ENCODE data around the gene TTYH2. TPM values are rescaled to one million over a fixed set of nuclear protein-coding genes. Genes with fewer than 3 reads are reported as not detected.

TTYH2 gene
- total and polyA plus RNA-seq, 2 experiments from 2014 or later = 1.4 to 3.9 TPM

DNA sequence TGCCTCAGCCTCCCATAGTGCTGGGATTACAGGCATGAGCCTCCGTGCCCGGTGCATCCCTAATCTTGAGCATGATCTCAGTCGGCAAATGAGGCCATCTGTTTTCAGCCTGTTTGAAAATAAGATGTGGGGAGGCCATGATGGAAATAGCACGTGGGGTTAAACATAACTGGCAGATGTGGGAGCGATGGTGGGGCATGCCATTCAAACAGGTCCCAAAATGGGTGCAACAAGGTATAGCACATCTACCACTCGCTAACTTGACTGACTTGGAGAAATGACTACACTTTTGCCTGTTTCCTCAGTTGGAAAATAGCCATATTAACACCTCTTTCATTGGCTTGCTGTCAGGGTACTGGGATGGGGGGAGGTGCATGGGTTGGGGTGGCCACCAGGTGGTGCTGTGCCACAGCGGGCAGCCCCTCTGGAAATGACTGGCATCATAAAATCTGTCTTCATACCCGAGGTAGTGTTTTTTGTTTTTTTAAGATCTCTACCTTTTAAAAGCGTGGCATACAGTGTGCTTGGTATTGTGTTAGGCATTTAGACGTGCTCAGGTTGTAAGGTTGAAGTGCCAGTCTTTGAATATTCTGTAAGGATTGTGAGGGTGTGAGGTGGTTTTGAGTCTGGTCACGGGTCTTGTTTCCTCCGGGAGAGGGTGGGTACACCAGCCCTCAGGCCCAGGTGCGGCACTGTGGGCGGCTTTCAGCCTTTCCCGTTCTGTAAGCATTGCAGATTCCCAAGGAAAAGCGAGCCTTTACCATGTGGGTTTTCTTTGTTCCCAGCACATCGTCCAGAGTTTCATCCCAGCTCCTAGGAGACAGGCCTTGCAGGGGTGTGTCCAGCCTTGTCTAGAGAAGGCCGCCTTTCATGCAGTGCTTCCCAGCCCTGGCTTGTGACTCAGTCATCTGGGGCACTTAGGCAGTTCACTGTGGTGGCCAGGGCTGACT lies 2.9 kb upstream of the TTYH2 start:
- no peak overlapping the region for H2AFZ ChIP-seq
- peak; percentile 46 for TF ChIP-seq POLR2AphosphoS5 (IDR thresholded peaks at IDR 0.05; ENCODE audit: low read depth)
- TF ChIP-seq, protein P1, sequence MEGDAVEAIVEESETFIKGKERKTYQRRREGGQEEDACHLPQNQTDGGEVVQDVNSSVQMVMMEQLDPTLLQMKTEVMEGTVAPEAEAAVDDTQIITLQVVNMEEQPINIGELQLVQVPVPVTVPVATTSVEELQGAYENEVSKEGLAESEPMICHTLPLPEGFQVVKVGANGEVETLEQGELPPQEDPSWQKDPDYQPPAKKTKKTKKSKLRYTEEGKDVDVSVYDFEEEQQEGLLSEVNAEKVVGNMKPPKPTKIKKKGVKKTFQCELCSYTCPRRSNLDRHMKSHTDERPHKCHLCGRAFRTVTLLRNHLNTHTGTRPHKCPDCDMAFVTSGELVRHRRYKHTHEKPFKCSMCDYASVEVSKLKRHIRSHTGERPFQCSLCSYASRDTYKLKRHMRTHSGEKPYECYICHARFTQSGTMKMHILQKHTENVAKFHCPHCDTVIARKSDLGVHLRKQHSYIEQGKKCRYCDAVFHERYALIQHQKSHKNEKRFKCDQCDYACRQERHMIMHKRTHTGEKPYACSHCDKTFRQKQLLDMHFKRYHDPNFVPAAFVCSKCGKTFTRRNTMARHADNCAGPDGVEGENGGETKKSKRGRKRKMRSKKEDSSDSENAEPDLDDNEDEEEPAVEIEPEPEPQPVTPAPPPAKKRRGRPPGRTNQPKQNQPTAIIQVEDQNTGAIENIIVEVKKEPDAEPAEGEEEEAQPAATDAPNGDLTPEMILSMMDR (conservative IDR thresholded peaks at IDR 0.05; ENCODE audit: low read depth in 2 of 2) = peak; percentile 91 to 98
- no peak; the same call in 1 of the 2 replicates for TF ChIP-seq ZNF331 (CRISPR knock-in tag; IDR thresholded peaks at IDR 0.05; ENCODE audit: low read depth)
- ATAC-seq (peak; percentile 15), DNase-seq (ENCODE audit: low spot score) (peak; percentile 70)
- H3K4me1 Mint-ChIP-seq = peaks cover 58% of the 10 kb centered on the region
- peaks cover 53% of the 10 kb centered on the region for H3F3A ChIP-seq (replicated peaks; ENCODE audit: low read depth)
- H4K20me1 ChIP-seq (replicated peaks; ENCODE audit: insufficient read depth) = peaks cover 39% of the 10 kb centered on the region
- peak overlapping the region; percentile 96 for H3K27ac ChIP-seq (ENCODE audit: low read depth)
- H3K9me2 ChIP-seq (ENCODE audit: insufficient read depth) = no peaks in the 10 kb centered on the region
- H3K4me1 ChIP-seq (ENCODE audit: insufficient read depth) = peaks cover 33% of the 10 kb centered on the region
- peaks cover 54% of the 10 kb centered on the region for H3K27me3 Mint-ChIP-seq (ENCODE audit: insufficient read depth, low read depth, poor library complexity)
- no peaks in the 10 kb centered on the region; the same call in 2 of the 3 replicates for H3K9me3 Mint-ChIP-seq
- H3K4me3 Mint-ChIP-seq = peak overlapping the region; percentile 53
- peak overlapping the region; percentile 96 for H3K27ac Mint-ChIP-seq
- peaks cover 26% of the 10 kb centered on the region for H3K27me3 ChIP-seq (ENCODE audit: insufficient read depth)
- peaks cover 42% of the 10 kb centered on the region for H3K36me3 ChIP-seq (ENCODE audit: insufficient read depth)
- H3K36me3 Mint-ChIP-seq (ENCODE audit: low read depth) = peaks cover 53% of the 10 kb centered on the region
- peaks cover 37% of the 10 kb centered on the region for H3K79me2 ChIP-seq (replicated peaks; ENCODE audit: insufficient read depth)
- peak overlapping the region; percentile 76 for H3K4me3 ChIP-seq
- peak overlapping the region; percentile 96 for H3K4me2 ChIP-seq

DNA sequence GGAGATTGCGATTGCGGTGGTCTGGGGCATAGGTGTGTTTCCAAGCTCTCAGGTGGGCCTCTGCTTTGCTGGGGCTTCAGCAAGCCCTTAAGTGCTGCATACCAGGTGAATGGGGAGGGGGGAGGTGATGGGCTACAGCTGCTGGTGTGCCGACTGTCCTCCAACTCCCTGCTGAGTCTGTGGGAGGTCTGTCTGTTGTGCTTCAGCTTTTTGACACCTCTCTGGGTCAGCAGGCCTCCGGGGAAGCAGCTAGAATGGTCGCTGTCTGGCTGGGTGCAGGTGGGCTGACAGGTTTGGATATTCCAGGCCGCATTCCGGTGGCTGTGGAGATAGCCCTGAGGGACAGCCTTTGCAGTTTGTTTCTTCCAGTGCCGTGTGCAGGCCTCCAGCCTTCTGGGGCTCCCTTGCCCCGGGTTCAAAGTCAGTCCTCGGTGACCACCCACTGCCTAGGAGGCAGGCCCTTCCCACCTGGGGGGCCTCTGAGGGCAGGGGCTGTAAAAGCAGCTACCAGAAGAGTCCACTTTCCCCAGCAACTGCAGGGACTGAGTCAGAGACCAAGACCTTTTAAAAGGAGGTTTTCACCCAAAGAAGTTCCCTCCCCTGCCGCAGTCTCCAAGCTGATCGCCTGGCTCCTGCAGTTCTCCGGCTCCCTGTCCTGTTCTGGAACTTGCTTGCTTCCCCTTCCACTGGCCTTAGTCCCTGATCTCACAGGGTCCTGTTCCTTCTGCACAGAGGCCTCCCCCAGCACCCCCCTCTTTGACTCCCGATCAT lies 2.0 kb upstream of the TTYH2 start:
- DNase-seq (ENCODE audit: low spot score) = peak; percentile 76
- Histone ChIP-seq H3K27me3 (ENCODE audit: insufficient read depth) (peaks cover 26% of the 10 kb centered on the region), H2AFZ (no peak overlapping the region), H3K36me3 (ENCODE audit: insufficient read depth) (peaks cover 33% of the 10 kb centered on the region), H3K27ac (ENCODE audit: low read depth) (peak overlapping the region; percentile 96), H3K9me2 (ENCODE audit: insufficient read depth) (no peaks in the 10 kb centered on the region), H3K4me2 (peak overlapping the region; percentile 96), H3F3A (replicated peaks; ENCODE audit: low read depth) (peaks cover 46% of the 10 kb centered on the region), H3K4me1 (ENCODE audit: insufficient read depth) (peaks cover 25% of the 10 kb centered on the region), H3K79me2 (replicated peaks; ENCODE audit: insufficient read depth) (peaks cover 28% of the 10 kb centered on the region), H3K4me3 (peak overlapping the region; percentile 76), H4K20me1 (replicated peaks; ENCODE audit: insufficient read depth) (peaks cover 31% of the 10 kb centered on the region)
- ATAC-seq = peak; percentile 17
- H3K36me3 Mint-ChIP-seq (ENCODE audit: low read depth) = peaks cover 44% of the 10 kb centered on the region
- peaks cover 55% of the 10 kb centered on the region for H3K4me1 Mint-ChIP-seq
- H3K4me3 Mint-ChIP-seq = peak overlapping the region; percentile 79
- H3K27ac Mint-ChIP-seq = peak overlapping the region; percentile 96
- H3K27me3 Mint-ChIP-seq (ENCODE audit: insufficient read depth, low read depth, poor library complexity) = peaks cover 54% of the 10 kb centered on the region
- H3K9me3 Mint-ChIP-seq = no peaks in the 10 kb centered on the region; the same call in 2 of the 3 replicates
- TF ChIP-seq, protein P2, sequence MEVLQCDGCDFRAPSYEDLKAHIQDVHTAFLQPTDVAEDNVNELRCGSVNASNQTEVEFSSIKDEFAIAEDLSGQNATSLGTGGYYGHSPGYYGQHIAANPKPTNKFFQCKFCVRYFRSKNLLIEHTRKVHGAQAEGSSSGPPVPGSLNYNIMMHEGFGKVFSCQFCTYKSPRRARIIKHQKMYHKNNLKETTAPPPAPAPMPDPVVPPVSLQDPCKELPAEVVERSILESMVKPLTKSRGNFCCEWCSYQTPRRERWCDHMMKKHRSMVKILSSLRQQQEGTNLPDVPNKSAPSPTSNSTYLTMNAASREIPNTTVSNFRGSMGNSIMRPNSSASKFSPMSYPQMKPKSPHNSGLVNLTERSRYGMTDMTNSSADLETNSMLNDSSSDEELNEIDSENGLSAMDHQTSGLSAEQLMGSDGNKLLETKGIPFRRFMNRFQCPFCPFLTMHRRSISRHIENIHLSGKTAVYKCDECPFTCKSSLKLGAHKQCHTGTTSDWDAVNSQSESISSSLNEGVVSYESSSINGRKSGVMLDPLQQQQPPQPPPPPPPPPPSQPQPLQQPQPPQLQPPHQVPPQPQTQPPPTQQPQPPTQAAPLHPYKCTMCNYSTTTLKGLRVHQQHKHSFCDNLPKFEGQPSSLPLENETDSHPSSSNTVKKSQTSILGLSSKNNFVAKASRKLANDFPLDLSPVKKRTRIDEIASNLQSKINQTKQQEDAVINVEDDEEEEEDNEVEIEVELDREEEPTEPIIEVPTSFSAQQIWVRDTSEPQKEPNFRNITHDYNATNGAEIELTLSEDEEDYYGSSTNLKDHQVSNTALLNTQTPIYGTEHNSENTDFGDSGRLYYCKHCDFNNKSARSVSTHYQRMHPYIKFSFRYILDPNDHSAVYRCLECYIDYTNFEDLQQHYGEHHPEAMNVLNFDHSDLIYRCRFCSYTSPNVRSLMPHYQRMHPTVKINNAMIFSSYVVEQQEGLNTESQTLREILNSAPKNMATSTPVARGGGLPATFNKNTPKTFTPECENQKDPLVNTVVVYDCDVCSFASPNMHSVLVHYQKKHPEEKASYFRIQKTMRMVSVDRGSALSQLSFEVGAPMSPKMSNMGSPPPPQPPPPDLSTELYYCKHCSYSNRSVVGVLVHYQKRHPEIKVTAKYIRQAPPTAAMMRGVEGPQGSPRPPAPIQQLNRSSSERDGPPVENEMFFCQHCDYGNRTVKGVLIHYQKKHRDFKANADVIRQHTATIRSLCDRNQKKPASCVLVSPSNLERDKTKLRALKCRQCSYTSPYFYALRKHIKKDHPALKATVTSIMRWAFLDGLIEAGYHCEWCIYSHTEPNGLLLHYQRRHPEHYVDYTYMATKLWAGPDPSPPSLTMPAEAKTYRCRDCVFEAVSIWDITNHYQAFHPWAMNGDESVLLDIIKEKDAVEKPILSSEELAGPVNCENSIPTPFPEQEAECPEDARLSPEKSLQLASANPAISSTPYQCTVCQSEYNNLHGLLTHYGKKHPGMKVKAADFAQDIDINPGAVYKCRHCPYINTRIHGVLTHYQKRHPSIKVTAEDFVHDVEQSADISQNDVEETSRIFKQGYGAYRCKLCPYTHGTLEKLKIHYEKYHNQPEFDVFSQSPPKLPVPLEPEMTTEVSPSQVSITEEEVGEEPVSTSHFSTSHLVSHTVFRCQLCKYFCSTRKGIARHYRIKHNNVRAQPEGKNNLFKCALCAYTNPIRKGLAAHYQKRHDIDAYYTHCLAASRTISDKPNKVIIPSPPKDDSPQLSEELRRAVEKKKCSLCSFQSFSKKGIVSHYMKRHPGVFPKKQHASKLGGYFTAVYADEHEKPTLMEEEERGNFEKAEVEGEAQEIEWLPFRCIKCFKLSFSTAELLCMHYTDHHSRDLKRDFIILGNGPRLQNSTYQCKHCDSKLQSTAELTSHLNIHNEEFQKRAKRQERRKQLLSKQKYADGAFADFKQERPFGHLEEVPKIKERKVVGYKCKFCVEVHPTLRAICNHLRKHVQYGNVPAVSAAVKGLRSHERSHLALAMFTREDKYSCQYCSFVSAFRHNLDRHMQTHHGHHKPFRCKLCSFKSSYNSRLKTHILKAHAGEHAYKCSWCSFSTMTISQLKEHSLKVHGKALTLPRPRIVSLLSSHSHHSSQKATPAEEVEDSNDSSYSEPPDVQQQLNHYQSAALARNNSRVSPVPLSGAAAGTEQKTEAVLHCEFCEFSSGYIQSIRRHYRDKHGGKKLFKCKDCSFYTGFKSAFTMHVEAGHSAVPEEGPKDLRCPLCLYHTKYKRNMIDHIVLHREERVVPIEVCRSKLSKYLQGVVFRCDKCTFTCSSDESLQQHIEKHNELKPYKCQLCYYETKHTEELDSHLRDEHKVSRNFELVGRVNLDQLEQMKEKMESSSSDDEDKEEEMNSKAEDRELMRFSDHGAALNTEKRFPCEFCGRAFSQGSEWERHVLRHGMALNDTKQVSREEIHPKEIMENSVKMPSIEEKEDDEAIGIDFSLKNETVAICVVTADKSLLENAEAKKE (CRISPR knock-in tag; IDR thresholded peaks at IDR 0.05) = no peak
- no peak for TF ChIP-seq NANOG (IDR thresholded peaks at IDR 0.05; ENCODE audit: borderline replicate concordance)
- TF ChIP-seq STAT1 (IDR thresholded peaks at IDR 0.05; ENCODE audit: unreplicated experiment) = no peak
- no peak for TF ChIP-seq ETS1 (IDR thresholded peaks at IDR 0.05)
- TF ChIP-seq POLR2AphosphoS5 (IDR thresholded peaks at IDR 0.05; ENCODE audit: low read depth) = no peak
